WTC11 (cell line): Measurements from ENCODE around the gene CFAP58. TPM values are rescaled to one million over a fixed set of nuclear protein-coding genes. Genes with fewer than 3 reads are reported as not detected.

ENCODE experiments used
- CREM ChIP-seq: sonication (generic); formaldehyde crosslinking; IDR thresholded peaks from 2 replicates; pipeline ENCODE4 v1.8.1; 2022; ENCODE audit warnings: mild to moderate bottlenecking, missing genetic modification reagents, moderate library complexity
- GRHL2 ChIP-seq: fragments of 250-450 bp; sonication (Bioruptor Pico); IDR thresholded peaks from 2 replicates; pipeline ENCODE4 v1.8.0; 2022; ENCODE audit warnings: mild to moderate bottlenecking, moderate library complexity; ENCODE audit not compliant: insufficient replicate concordance, severe bottlenecking
- JUN ChIP-seq: sonication (generic); formaldehyde crosslinking; IDR thresholded peaks from 2 replicates; pipeline ENCODE4 v1.8.0; 2023; ENCODE audit warnings: mild to moderate bottlenecking, missing genetic modification reagents
- NFATC4 ChIP-seq: fragments of 250-450 bp; sonication (Bioruptor Pico); IDR thresholded peaks from 2 replicates; pipeline ENCODE4 v1.9.0; 2021; ENCODE audit warnings: mild to moderate bottlenecking
- NR2C2 ChIP-seq: sonication (generic); formaldehyde crosslinking; IDR thresholded peaks from 2 replicates; pipeline ENCODE4 v1.8.0; 2022; ENCODE audit warnings: mild to moderate bottlenecking, missing genetic modification reagents
- NR3C1 ChIP-seq: sonication (generic); formaldehyde crosslinking; conservative IDR thresholded peaks from 2 replicates; pipeline ENCODE4 v1.8.1; 2023; ENCODE audit warnings: low read depth, mild to moderate bottlenecking, missing genetic modification reagents
- OVOL2 ChIP-seq: fragments of 250-450 bp; sonication (Bioruptor Pico); IDR thresholded peaks from 2 replicates; pipeline ENCODE4 v1.9.0; 2021; ENCODE audit warnings: mild to moderate bottlenecking, borderline replicate concordance
- RORB ChIP-seq: fragments of 250-450 bp; sonication (Bioruptor Pico); IDR thresholded peaks from 2 replicates; pipeline ENCODE4 v1.9.0; 2021; ENCODE audit warnings: mild to moderate bottlenecking
- SMAD4 ChIP-seq: sonication (generic); formaldehyde crosslinking; IDR thresholded peaks from 2 replicates; pipeline ENCODE4 v1.8.0; 2022; ENCODE audit warnings: mild to moderate bottlenecking, missing genetic modification reagents
- SOX15 ChIP-seq: fragments of 250-450 bp; sonication (Bioruptor Pico); IDR thresholded peaks from 2 replicates; pipeline ENCODE4 v1.9.0; 2021; ENCODE audit warnings: mild to moderate bottlenecking
- SP1 ChIP-seq: sonication (generic); formaldehyde crosslinking; conservative IDR thresholded peaks from 2 replicates; pipeline ENCODE4 v1.8.1; 2022; ENCODE audit warnings: missing genetic modification reagents
- TCF7 ChIP-seq: sonication (generic); formaldehyde crosslinking; IDR thresholded peaks from 2 replicates; pipeline ENCODE4 v1.8.0; 2022; ENCODE audit warnings: mild to moderate bottlenecking, low read depth, missing genetic modification reagents, moderate library complexity
- ZBTB21 ChIP-seq: sonication (generic); formaldehyde crosslinking; IDR thresholded peaks from 2 replicates; pipeline ENCODE4 v1.8.1; 2023; ENCODE audit warnings: mild to moderate bottlenecking, missing genetic modification reagents, borderline replicate concordance
- ZNF121 ChIP-seq: sonication (generic); formaldehyde crosslinking; IDR thresholded peaks from 2 replicates; pipeline ENCODE4 v1.8.0; 2023; ENCODE audit warnings: missing genetic modification reagents
- ZNF138 ChIP-seq: sonication (generic); formaldehyde crosslinking; conservative IDR thresholded peaks from 2 replicates; pipeline ENCODE4 v1.8.1; 2022; ENCODE audit warnings: mild to moderate bottlenecking, moderate library complexity, missing genetic modification reagents
- ZNF219 ChIP-seq: sonication (generic); formaldehyde crosslinking; IDR thresholded peaks from 2 replicates; pipeline ENCODE4 v1.8.0; 2023; ENCODE audit warnings: missing genetic modification reagents, mild to moderate bottlenecking, borderline replicate concordance
- ZNF263 ChIP-seq: sonication (generic); formaldehyde crosslinking; IDR thresholded peaks from 2 replicates; pipeline ENCODE4 v1.8.1; 2022; ENCODE audit warnings: low read depth, mild to moderate bottlenecking, moderate library complexity, missing genetic modification reagents
- ZNF416 ChIP-seq: fragments of 250-450 bp; sonication (Bioruptor Pico); IDR thresholded peaks from 2 replicates; pipeline ENCODE4 v1.9.0; 2021; ENCODE audit warnings: mild to moderate bottlenecking, inconsistent platforms
- ZNF671 ChIP-seq: fragments of 250-450 bp; sonication (Bioruptor Pico); IDR thresholded peaks from 2 replicates; pipeline ENCODE4 v1.8.0; 2021; ENCODE audit warnings: mild to moderate bottlenecking
- total RNA-seq: library from RNA; stranded (reverse); gene quantifications from 3 replicates; pipeline ENCODE4 v1.2.3, GENCODE V29; 2021
- TF ChIP-seq, protein P1 (sequence below): sonication (generic); formaldehyde crosslinking; IDR thresholded peaks from 2 replicates; pipeline ENCODE4 v1.8.1; 2023; ENCODE audit warnings: mild to moderate bottlenecking, missing genetic modification reagents, moderate library complexity
- TF ChIP-seq, protein P2 (sequence below): fragments of 250-450 bp; sonication (Bioruptor Pico); conservative IDR thresholded peaks from 2 replicates; pipeline ENCODE4 v1.9.0; 2021; ENCODE audit warnings: mild to moderate bottlenecking
- TF ChIP-seq, protein P3 (sequence below): sonication (generic); formaldehyde crosslinking; IDR thresholded peaks from 2 replicates; pipeline ENCODE4 v1.8.1; 2022; ENCODE audit warnings: low read depth, missing genetic modification reagents, borderline replicate concordance
- TF ChIP-seq, protein P4 (sequence below): fragments of 250-450 bp; sonication (Bioruptor Pico); IDR thresholded peaks from 2 replicates; pipeline ENCODE4 v2.1.2; 2022; ENCODE audit warnings: mild to moderate bottlenecking, moderate library complexity
- TF ChIP-seq, protein P5 (sequence below): sonication (generic); formaldehyde crosslinking; IDR thresholded peaks from 2 replicates; pipeline ENCODE4 v1.8.1; 2022; ENCODE audit warnings: mild to moderate bottlenecking, missing genetic modification reagents, moderate library complexity, borderline replicate concordance
- TF ChIP-seq, protein P6 (sequence below): sonication (generic); formaldehyde crosslinking; IDR thresholded peaks from 2 replicates; pipeline ENCODE4 v1.8.0; 2023; ENCODE audit warnings: missing genetic modification reagents, mild to moderate bottlenecking, borderline replicate concordance
- TF ChIP-seq, protein P7 (sequence below): sonication (generic); formaldehyde crosslinking; IDR thresholded peaks from 2 replicates; pipeline ENCODE4 v1.8.0; 2022; ENCODE audit warnings: mild to moderate bottlenecking, missing genetic modification reagents
- TF ChIP-seq, protein P8 (sequence below): sonication (generic); formaldehyde crosslinking; IDR thresholded peaks from 2 replicates; pipeline ENCODE4 v1.8.0; 2022; ENCODE audit warnings: mild to moderate bottlenecking, missing genetic modification reagents

The CFAP58 gene
- total RNA-seq, 1 experiment from 2014 or later = 1.0 TPM

DNA sequence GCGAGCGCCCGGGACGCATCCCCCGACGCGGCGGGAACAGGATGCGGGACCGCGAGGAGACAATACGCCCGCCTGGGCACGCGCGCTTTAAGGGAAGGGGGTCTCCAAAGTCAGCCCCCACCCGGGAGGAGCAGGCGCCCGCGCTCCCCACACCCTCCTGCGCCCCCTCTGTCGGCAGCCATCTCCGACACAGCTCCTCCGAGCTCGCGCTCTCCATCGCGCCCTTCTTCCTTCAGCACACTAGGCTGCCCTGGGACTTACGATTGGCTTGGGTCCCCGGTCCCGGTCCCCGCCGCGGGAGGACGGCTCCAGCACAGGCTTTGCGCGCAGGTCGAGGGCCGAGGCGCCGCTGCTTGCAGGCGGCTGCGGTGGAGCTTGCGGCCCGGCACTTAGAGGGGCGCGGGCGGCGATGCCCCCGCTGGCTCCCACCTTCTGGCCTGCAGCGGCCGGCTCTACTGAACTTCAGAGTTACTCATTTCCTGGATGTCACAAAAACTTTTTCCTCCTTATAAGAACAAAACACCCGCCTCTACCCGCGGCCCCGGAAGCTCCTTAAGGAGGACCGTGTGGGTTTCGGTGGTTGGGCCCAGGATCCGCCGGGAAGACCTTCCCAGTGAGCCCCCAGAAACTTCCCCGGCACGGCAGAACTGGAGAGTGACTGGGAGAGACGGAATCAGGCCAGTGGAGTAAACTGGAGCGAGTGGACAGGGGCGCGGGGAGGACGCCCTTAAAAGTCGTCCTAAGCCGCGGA lies 15.5 kb upstream of the CFAP58 start, which contains the start of gene ITPRIP (continued):
- TF ChIP-seq SP1 (peak; percentile 51; the same call in 1 of the 2 replicates), NR3C1 (CRISPR knock-in tag) (no peak), JUN (CRISPR knock-in tag) (no peak), OVOL2 (CRISPR knock-in tag) (no peak), ZNF671 (CRISPR knock-in tag) (no peak), NR2C2 (CRISPR knock-in tag) (no peak), ZNF121 (CRISPR knock-in tag) (0 out of 2 replicates have a peak, but pooled peaks have one; percentile 0), RORB (CRISPR knock-in tag) (no peak), SOX15 (CRISPR knock-in tag) (no peak), ZNF263 (CRISPR knock-in tag) (no peak), CREM (CRISPR knock-in tag) (no peak), ZBTB21 (CRISPR knock-in tag) (no peak), TCF7 (CRISPR knock-in tag) (no peak), GRHL2 (no peak), ZNF416 (CRISPR knock-in tag) (no peak), SMAD4 (CRISPR knock-in tag) (no peak), NFATC4 (CRISPR knock-in tag) (no peak), ZNF219 (no peak), ZNF138 (CRISPR knock-in tag) (no peak; the same call in 1 of the 2 replicates)
- TF ChIP-seq, protein P1, sequence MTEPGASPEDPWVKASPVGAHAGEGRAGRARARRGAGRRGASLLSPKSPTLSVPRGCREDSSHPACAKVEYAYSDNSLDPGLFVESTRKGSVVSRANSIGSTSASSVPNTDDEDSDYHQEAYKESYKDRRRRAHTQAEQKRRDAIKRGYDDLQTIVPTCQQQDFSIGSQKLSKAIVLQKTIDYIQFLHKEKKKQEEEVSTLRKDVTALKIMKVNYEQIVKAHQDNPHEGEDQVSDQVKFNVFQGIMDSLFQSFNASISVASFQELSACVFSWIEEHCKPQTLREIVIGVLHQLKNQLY (CRISPR knock-in tag) = no peak
- TF ChIP-seq, protein P2, sequence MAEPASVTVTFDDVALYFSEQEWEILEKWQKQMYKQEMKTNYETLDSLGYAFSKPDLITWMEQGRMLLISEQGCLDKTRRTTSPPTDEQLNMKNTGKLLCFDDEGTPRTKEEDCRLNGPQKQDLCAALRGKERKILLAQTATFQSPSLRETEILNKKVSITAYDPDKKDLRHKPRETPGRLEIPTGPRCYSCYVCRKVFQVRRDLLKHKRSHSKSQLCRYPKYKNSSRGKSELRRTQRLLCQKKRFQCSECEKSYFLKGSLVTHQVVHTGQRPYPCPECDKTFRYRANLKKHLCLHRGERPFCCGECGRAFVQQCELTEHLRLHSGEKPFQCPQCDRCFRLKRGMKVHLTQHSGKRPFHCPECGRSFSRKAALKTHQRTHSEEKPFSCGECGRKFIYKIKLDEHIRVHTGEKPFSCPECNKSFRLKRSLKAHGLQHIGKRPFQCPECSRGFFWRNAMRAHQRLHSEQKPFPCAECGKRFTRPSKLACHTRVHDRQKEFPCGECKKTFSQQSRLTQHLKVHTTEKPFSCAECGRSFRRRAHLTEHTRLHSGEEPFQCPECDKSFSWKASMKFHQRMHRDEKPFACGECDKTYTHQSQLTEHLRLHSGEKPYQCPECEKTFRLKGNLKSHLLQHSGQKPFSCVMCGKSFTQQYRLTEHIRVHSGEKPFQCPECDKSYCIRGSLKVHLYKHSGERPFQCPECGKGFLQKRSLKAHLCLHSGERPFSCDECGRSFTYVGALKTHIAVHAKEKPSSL (CRISPR knock-in tag) = no peak
- TF ChIP-seq, protein P3, sequence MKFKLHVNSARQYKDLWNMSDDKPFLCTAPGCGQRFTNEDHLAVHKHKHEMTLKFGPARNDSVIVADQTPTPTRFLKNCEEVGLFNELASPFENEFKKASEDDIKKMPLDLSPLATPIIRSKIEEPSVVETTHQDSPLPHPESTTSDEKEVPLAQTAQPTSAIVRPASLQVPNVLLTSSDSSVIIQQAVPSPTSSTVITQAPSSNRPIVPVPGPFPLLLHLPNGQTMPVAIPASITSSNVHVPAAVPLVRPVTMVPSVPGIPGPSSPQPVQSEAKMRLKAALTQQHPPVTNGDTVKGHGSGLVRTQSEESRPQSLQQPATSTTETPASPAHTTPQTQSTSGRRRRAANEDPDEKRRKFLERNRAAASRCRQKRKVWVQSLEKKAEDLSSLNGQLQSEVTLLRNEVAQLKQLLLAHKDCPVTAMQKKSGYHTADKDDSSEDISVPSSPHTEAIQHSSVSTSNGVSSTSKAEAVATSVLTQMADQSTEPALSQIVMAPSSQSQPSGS = no peak
- TF ChIP-seq, protein P4, sequence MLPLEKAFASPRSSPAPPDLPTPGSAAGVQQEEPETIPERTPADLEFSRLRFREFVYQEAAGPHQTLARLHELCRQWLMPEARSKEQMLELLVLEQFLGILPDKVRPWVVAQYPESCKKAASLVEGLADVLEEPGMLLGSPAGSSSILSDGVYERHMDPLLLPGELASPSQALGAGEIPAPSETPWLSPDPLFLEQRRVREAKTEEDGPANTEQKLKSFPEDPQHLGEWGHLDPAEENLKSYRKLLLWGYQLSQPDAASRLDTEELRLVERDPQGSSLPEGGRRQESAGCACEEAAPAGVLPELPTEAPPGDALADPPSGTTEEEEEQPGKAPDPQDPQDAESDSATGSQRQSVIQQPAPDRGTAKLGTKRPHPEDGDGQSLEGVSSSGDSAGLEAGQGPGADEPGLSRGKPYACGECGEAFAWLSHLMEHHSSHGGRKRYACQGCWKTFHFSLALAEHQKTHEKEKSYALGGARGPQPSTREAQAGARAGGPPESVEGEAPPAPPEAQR = no peak
- TF ChIP-seq, protein P5, sequence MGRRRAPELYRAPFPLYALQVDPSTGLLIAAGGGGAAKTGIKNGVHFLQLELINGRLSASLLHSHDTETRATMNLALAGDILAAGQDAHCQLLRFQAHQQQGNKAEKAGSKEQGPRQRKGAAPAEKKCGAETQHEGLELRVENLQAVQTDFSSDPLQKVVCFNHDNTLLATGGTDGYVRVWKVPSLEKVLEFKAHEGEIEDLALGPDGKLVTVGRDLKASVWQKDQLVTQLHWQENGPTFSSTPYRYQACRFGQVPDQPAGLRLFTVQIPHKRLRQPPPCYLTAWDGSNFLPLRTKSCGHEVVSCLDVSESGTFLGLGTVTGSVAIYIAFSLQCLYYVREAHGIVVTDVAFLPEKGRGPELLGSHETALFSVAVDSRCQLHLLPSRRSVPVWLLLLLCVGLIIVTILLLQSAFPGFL (CRISPR knock-in tag) = no peak
- TF ChIP-seq, protein P6, sequence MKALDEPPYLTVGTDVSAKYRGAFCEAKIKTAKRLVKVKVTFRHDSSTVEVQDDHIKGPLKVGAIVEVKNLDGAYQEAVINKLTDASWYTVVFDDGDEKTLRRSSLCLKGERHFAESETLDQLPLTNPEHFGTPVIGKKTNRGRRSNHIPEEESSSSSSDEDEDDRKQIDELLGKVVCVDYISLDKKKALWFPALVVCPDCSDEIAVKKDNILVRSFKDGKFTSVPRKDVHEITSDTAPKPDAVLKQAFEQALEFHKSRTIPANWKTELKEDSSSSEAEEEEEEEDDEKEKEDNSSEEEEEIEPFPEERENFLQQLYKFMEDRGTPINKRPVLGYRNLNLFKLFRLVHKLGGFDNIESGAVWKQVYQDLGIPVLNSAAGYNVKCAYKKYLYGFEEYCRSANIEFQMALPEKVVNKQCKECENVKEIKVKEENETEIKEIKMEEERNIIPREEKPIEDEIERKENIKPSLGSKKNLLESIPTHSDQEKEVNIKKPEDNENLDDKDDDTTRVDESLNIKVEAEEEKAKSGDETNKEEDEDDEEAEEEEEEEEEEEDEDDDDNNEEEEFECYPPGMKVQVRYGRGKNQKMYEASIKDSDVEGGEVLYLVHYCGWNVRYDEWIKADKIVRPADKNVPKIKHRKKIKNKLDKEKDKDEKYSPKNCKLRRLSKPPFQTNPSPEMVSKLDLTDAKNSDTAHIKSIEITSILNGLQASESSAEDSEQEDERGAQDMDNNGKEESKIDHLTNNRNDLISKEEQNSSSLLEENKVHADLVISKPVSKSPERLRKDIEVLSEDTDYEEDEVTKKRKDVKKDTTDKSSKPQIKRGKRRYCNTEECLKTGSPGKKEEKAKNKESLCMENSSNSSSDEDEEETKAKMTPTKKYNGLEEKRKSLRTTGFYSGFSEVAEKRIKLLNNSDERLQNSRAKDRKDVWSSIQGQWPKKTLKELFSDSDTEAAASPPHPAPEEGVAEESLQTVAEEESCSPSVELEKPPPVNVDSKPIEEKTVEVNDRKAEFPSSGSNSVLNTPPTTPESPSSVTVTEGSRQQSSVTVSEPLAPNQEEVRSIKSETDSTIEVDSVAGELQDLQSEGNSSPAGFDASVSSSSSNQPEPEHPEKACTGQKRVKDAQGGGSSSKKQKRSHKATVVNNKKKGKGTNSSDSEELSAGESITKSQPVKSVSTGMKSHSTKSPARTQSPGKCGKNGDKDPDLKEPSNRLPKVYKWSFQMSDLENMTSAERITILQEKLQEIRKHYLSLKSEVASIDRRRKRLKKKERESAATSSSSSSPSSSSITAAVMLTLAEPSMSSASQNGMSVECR (CRISPR knock-in tag) = peak; percentile 78; the same call in 1 of the 2 replicates
- TF ChIP-seq, protein P7, sequence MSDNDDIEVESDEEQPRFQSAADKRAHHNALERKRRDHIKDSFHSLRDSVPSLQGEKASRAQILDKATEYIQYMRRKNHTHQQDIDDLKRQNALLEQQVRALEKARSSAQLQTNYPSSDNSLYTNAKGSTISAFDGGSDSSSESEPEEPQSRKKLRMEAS = peak; percentile 45; the same call in 1 of the 2 replicates
- TF ChIP-seq, protein P8, sequence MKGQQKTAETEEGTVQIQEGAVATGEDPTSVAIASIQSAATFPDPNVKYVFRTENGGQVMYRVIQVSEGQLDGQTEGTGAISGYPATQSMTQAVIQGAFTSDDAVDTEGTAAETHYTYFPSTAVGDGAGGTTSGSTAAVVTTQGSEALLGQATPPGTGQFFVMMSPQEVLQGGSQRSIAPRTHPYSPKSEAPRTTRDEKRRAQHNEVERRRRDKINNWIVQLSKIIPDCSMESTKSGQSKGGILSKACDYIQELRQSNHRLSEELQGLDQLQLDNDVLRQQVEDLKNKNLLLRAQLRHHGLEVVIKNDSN (CRISPR knock-in tag) = no peak
